Endodermal cell (in vitro differentiated cells): Measurements from ENCODE around the gene SLC2A2. TPM values are rescaled to one million over a fixed set of nuclear protein-coding genes. Genes with fewer than 3 reads are reported as not detected.
"Not testable (repeated sequence)": the region's sequence is repeated elsewhere in the genome, so short reads cannot be mapped to it uniquely, and the experiment has no call there.

ENCODE experiments used
- DNase-seq: peaks from one replicate; pipeline ENCODE4 v3.0.0-alpha.2; 2017
- H3K27ac ChIP-seq: 2 replicates; pipeline ENCODE4 v1.5.1; 2013; ENCODE audit warnings: mild to moderate bottlenecking, low read depth, low read length, moderate library complexity
- H3K27me3 ChIP-seq: 2 replicates; pipeline ENCODE4 v1.6.1; 2013; ENCODE audit warnings: mild to moderate bottlenecking, low read length, moderate library complexity; ENCODE audit not compliant: insufficient read depth, control insufficient read depth, poor library complexity, severe bottlenecking
- H3K36me3 ChIP-seq: 2 replicates; pipeline ENCODE4 v1.7.0; 2013; ENCODE audit warnings: mild to moderate bottlenecking, low read length, moderate library complexity; ENCODE audit not compliant: control insufficient read depth, insufficient read depth
- H3K4me1 ChIP-seq: one replicate; pipeline ENCODE4 v1.7.0; 2013; ENCODE audit warnings: low read length; ENCODE audit not compliant: control insufficient read depth, insufficient read depth
- H3K4me3 ChIP-seq: 2 replicates; pipeline ENCODE4 v1.5.1; 2013; ENCODE audit warnings: mild to moderate bottlenecking, low read length, moderate library complexity
- H3K9ac ChIP-seq: 2 replicates; pipeline ENCODE4 v1.6.1; 2013; ENCODE audit warnings: mild to moderate bottlenecking, low read length, moderate library complexity; ENCODE audit not compliant: poor library complexity, severe bottlenecking; ENCODE audit errors: extremely low read depth
- H3K9me3 ChIP-seq: 2 replicates; pipeline ENCODE4 v1.6.1; 2013; ENCODE audit warnings: mild to moderate bottlenecking, low read length, moderate library complexity; ENCODE audit not compliant: control insufficient read depth
- H3K27ac Mint-ChIP-seq: 2 replicates; pipeline ENCODE4 v1.8.0; 2020; ENCODE audit warnings: mixed read lengths
- H3K27me3 Mint-ChIP-seq: 2 replicates; pipeline ENCODE4 v1.8.0; 2021; ENCODE audit warnings: mild to moderate bottlenecking, mixed read lengths; ENCODE audit not compliant: insufficient read depth
- H3K36me3 Mint-ChIP-seq: 2 replicates; pipeline ENCODE4 v1.8.0; 2020; ENCODE audit warnings: low read depth, mixed read lengths
- H3K4me1 Mint-ChIP-seq: 2 replicates; pipeline ENCODE4 v1.8.0; 2020; ENCODE audit warnings: mixed read lengths
- H3K4me3 Mint-ChIP-seq: 2 replicates; pipeline ENCODE4 v1.8.0; 2020; ENCODE audit warnings: mild to moderate bottlenecking, moderate library complexity, mixed read lengths
- H3K9me3 Mint-ChIP-seq: 2 replicates; pipeline ENCODE4 v1.8.0; 2020; ENCODE audit warnings: mild to moderate bottlenecking, mixed read lengths
- WGBS, 2 experiments: methylation state at CpG; one replicate each; pipeline versions ENCODE4 v1.1.5 to v1.1.7; 2013; ENCODE audit warnings: missing lambda C conversion rate in 2 of 2, mixed read lengths in 1 of 2; ENCODE audit not compliant: insufficient coverage in 1 of 2, insufficient read length in 1 of 2; 5-methylcytosine and 5-hydroxymethylcytosine counted together
- total RNA-seq, 2 donors: library from RNA; stranded (reverse); fragmentation: NEBNext Ultra II Directional in 1 of 2; extraction: Animal tissue kit (Norgen Biotek cat#: 25700) in 1 of 2; gene quantifications; 2 replicates in 1 of 2; 3 replicates in 1 of 2; pipeline ENCODE4 v1.2.1, GENCODE V29; 2021
- TF ChIP-seq, protein P1 (sequence below): fragments of 200-600 bp; sonication (generic); conservative IDR thresholded peaks from 2 replicates; pipeline ENCODE4 v1.5.0; 2021; ENCODE audit warnings: antibody characterized with exemption, mild to moderate bottlenecking

The SLC2A2 gene
- total RNA-seq, 2 donors from 2014 or later, result 0.24 to 0.51 TPM

DNA sequence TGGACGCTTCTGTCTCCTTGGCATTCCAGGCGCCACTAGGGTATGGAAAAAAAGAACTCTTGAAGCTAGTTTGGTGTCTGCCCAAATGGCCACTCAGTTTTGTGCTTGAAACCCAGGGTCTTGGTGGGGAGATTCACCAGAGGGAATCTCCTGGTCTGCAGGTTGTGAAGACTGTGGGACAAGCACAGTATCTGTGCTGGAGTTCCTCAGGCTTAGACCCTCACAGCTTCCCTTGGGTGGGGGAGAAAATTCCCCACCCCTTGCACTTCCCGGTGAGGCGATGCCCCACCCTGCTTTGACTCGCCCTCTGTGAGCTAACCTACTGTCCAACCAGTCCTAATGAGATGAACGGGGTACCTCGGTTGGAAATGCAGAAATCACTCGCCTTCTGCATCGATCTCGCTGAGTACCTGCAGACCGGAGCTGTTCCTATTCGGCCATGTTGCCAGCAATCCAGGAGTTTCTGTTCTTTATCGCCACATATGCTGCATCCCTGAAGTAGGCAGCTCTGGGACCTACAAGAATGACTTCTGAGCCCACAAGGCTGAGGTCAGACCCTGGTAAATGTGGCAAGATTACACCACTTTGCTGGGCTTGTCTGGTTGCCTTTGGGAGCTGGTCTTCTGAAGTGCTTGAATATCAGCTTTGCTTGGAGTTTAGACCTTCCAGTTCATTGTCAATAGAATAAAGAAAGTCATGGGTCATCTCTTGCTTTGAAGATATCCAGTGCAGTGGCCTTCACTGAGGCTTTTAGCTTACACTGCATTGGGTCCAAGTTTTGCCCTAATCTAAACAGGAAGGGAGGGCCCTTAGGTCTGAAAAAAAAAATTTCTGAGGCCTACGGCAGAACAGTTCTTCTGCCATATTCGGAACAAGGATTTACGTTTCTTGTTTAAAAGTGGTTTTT, 51.0 kb downstream of the SLC2A2 start:
- 91% methylated on average over 16 of the region's 16 CpGs for WGBS, 2 experiments
- peaks cover 18% of the 10 kb centered on the region for H3K4me1 Mint-ChIP-seq
- H3K27me3 Mint-ChIP-seq, result peaks cover 39% of the 10 kb centered on the region
- H3K9me3 Mint-ChIP-seq, result peaks cover 16% of the 10 kb centered on the region
- Histone ChIP-seq H3K4me1 (no peaks in the 10 kb centered on the region), H3K36me3 (no peaks in the 10 kb centered on the region), H3K27ac (no peak overlapping the region), H3K9ac (no peak overlapping the region), H3K9me3 (no peaks in the 10 kb centered on the region), H3K4me3 (no peak overlapping the region), H3K27me3 (no peaks in the 10 kb centered on the region)
- TF ChIP-seq, protein P1, sequence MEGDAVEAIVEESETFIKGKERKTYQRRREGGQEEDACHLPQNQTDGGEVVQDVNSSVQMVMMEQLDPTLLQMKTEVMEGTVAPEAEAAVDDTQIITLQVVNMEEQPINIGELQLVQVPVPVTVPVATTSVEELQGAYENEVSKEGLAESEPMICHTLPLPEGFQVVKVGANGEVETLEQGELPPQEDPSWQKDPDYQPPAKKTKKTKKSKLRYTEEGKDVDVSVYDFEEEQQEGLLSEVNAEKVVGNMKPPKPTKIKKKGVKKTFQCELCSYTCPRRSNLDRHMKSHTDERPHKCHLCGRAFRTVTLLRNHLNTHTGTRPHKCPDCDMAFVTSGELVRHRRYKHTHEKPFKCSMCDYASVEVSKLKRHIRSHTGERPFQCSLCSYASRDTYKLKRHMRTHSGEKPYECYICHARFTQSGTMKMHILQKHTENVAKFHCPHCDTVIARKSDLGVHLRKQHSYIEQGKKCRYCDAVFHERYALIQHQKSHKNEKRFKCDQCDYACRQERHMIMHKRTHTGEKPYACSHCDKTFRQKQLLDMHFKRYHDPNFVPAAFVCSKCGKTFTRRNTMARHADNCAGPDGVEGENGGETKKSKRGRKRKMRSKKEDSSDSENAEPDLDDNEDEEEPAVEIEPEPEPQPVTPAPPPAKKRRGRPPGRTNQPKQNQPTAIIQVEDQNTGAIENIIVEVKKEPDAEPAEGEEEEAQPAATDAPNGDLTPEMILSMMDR, result no peak
- H3K36me3 Mint-ChIP-seq, result peaks cover 2% of the 10 kb centered on the region
- DNase-seq, result no peak
- no peak overlapping the region for H3K27ac Mint-ChIP-seq
- H3K4me3 Mint-ChIP-seq, result no peak overlapping the region

DNA sequence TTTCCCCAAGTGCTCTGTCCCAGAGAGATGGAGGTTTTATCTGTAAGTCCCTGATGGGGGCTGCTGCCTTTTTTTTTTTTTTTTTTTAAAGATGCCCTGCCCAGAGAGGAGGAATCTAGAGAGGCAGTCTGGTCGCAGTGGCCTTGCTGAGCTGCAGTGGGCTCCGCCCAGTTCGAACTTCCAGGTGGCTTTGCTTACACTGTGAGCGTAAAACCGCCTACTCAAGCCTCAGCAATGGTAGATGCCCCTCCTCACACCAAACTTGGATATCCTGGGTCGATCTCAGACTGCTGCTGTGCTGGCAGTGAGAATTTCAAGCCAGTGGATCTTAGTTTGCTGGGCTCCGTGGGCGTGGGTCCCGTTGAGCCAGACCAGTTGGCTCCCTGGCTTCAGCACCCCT, 51.6 kb downstream of the SLC2A2 start:
- DNase-seq, result no peak
- H3K4me1 ChIP-seq, result no peaks in the 10 kb centered on the region
- H3K4me3 Mint-ChIP-seq, result no peak overlapping the region
- 91 to 94% methylated on average over 6 to 9 of the region's 9 CpGs for WGBS, 2 experiments
- no peaks in the 10 kb centered on the region for H3K36me3 ChIP-seq
- no peaks in the 10 kb centered on the region for H3K27me3 ChIP-seq
- no peaks in the 10 kb centered on the region for H3K9me3 ChIP-seq
- peaks cover 41% of the 10 kb centered on the region for H3K27me3 Mint-ChIP-seq
- peaks cover 2% of the 10 kb centered on the region for H3K36me3 Mint-ChIP-seq
- H3K4me3 ChIP-seq, result no peak overlapping the region
- no peak overlapping the region for H3K27ac Mint-ChIP-seq
- no peak overlapping the region for H3K9ac ChIP-seq
- H3K27ac ChIP-seq, result no peak overlapping the region
- TF ChIP-seq, protein P1, result no peak
- peaks cover 22% of the 10 kb centered on the region for H3K9me3 Mint-ChIP-seq
- peaks cover 18% of the 10 kb centered on the region for H3K4me1 Mint-ChIP-seq

DNA sequence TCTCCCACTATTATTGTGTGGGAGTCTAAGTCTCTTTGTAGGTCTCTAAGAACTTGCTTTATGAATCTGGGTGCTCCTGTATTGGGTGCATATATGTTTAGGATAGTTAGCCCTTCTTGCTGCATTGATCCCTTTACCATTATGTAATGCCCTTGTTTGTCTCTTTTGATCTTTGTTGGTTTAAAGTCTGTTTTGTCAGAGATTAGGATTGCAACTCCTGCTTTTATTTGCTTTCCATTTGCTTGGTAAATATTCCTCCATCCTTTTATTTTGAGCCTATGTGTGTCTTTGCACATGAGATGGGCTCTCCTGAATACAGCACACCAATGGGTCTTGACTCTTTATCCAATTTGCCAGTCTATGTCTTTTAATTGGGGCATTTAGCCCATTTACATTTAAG, 53.6 kb downstream of the SLC2A2 start:
- not testable (repeated sequence) for H3K9ac ChIP-seq, H3K27me3 ChIP-seq, H3K27ac Mint-ChIP-seq, H3K4me3 Mint-ChIP-seq, H3K9me3 ChIP-seq, H3K36me3 ChIP-seq, H3K4me3 ChIP-seq, DNase-seq, H3K36me3 Mint-ChIP-seq, H3K4me1 ChIP-seq, H3K27ac ChIP-seq
- Mint-ChIP-seq H3K27me3 (peaks cover 39% of the 10 kb centered on the region), H3K9me3 (peaks cover 23% of the 10 kb centered on the region), H3K4me1 (peaks cover 12% of the 10 kb centered on the region)
